Activated naive CD8-positive, alpha-beta T cell (primary cell): Measurements from ENCODE around the gene MADD.

Source experiments
- H3K27ac Mint-ChIP-seq: one replicate; pipeline ENCODE4 v1.8.0; 2021; ENCODE audit warnings: mixed read lengths
- H3K27me3 Mint-ChIP-seq: one replicate; pipeline ENCODE4 v1.8.0; 2021; ENCODE audit warnings: mixed read lengths
- H3K36me3 Mint-ChIP-seq: one replicate; pipeline ENCODE4 v1.8.0; 2021; ENCODE audit warnings: mixed read lengths
- H3K4me1 Mint-ChIP-seq: one replicate; pipeline ENCODE4 v1.8.0; 2021; ENCODE audit warnings: low read depth, mixed read lengths
- H3K4me3 Mint-ChIP-seq: one replicate; pipeline ENCODE4 v1.8.0; 2021; ENCODE audit warnings: mild to moderate bottlenecking, mixed read lengths
- H3K9me3 Mint-ChIP-seq: one replicate; pipeline ENCODE4 v1.8.0; 2021; ENCODE audit warnings: low read depth, mixed read lengths

Gene MADD

DNA sequence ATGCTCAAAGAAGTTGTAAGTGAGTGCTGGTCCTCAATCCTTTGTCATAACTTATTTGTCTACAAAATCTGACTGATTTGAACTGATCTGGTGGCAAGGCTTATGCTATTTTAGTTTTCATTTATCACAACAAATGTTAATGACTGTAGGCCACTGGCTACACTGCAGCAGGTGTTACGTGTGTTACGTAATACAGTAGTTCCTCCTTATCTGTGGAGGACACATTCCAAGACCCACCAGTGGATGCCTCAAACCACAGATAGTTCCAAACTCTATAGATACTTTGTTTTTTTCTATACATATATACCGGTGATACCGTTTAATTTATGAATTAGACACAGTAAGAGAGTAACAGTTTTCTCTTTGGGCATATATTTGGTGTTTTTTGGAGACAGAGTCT is 7.0 kb downstream of the MADD start:
- Mint-ChIP-seq H3K4me3 (no peak overlapping the region), H3K4me1 (peaks cover 22% of the 10 kb centered on the region), H3K9me3 (no peaks in the 10 kb centered on the region), H3K27me3 (no peaks in the 10 kb centered on the region), H3K27ac (no peak overlapping the region), H3K36me3 (peaks cover 9% of the 10 kb centered on the region)

DNA sequence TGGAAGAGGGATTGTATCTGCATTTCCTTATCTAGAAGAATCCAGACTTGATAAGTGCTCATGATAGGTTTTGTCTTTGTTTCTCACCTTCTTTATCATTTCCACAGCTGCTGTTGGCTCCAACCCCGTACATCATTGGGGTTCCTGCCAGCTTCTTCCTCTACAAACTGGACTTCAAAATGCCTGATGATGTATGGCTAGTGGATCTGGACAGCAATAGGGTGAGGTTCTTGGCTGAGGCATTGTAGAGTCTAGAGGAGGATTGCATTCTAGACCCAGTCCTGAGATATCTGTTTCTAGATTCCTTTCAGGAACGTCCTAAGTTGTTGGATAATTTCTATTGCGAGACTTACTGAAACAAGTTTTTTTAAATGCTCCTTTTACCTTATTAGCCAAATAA is 8.1 kb downstream of the MADD start:
- Mint-ChIP-seq H3K27ac (no peak overlapping the region), H3K27me3 (no peaks in the 10 kb centered on the region), H3K36me3 (peaks cover 12% of the 10 kb centered on the region), H3K4me1 (peaks cover 11% of the 10 kb centered on the region), H3K4me3 (no peak overlapping the region), H3K9me3 (no peaks in the 10 kb centered on the region)

DNA sequence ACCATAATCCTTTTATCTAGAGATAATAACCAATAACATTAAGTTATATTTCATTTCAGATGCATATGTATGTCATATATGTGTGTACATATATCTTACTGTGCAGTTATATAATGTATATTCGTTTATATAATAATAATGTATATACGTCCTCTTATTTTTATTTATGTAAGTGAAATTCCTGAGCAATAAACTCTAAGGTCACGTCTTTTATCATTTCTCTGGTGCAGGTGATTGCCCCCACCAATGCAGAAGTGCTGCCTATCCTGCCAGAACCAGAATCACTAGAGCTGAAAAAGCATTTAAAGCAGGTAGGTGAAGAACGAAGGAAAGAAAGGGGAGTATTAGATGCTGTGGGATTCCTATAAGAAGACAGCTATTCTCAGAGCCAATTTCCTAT is 8.8 kb downstream of the MADD start:
- H3K27me3 Mint-ChIP-seq, result no peaks in the 10 kb centered on the region
- H3K4me1 Mint-ChIP-seq, result peaks cover 6% of the 10 kb centered on the region
- H3K4me3 Mint-ChIP-seq, result no peak overlapping the region
- no peaks in the 10 kb centered on the region for H3K9me3 Mint-ChIP-seq
- peaks cover 12% of the 10 kb centered on the region for H3K36me3 Mint-ChIP-seq
- H3K27ac Mint-ChIP-seq, result no peak overlapping the region

DNA sequence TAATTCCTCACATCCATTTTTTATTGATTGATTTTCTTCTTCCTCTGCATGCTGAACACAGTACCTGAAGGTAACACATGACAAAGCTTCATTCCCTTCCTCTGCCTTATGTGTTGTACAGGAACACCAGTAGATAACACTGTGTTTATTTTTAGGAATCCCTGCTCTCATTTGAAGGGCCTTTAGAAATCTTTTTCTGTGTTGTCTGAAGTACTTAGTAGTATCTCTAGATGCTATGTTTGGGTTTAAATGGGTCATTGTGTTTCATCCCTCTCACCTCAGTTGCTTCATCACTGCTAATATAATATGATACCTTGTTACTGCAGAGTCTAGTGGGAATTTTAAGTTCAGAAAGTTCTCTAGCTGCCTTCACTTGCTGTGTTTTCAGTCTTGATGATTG is 10.2 kb downstream of the MADD start:
- no peak overlapping the region for H3K4me3 Mint-ChIP-seq
- H3K27me3 Mint-ChIP-seq, result no peaks in the 10 kb centered on the region
- H3K4me1 Mint-ChIP-seq, result no peaks in the 10 kb centered on the region
- H3K9me3 Mint-ChIP-seq, result no peaks in the 10 kb centered on the region
- no peak overlapping the region for H3K27ac Mint-ChIP-seq
- H3K36me3 Mint-ChIP-seq, result peaks cover 16% of the 10 kb centered on the region

DNA sequence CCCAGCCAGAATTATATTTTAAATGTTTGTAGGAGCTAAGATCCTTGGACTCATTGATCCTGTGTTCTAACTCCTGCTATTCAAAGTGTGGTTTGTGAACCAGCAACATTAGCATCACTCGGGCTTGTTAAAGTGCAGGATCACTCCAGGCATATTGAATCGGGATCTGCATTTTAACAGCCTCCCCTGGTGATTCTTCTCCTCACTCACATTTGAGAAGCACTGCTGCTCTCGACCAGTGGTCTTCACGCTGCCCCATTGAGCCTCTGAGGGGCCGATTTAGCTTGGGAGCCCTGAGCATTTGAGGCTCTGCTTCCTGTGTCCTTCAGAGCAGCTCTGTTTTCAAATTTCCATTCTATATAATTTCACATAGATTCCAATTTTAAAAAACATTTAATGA is 10.9 kb downstream of the MADD start:
- Mint-ChIP-seq H3K27ac (peak overlapping the region; percentile 41), H3K36me3 (peaks cover 16% of the 10 kb centered on the region), H3K4me1 (no peaks in the 10 kb centered on the region)

DNA sequence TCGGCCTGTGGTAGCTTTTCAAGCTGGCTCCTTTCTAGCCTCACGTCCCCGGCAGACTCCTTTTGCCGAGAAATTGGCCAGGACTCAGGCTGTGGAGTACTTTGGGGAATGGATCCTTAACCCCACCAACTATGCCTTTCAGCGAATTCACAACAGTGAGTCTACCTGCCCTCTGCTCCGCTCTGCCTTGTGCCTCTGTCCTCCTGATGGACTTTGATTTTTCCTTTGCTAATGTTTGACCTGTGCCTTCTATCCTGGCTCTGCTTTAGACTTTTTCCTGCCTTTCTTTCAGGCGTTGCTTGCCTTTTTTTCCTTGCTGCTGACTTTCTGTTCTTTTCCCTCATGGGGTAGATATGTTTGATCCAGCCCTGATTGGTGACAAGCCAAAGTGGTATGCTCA is 12.5 kb downstream of the MADD start:
- Mint-ChIP-seq H3K27ac (no peak overlapping the region), H3K9me3 (no peaks in the 10 kb centered on the region), H3K36me3 (peaks cover 16% of the 10 kb centered on the region), H3K4me1 (no peaks in the 10 kb centered on the region), H3K4me3 (no peak overlapping the region), H3K27me3 (no peaks in the 10 kb centered on the region)

More for the DNA sequence above, 10.9 kb downstream of the MADD start:
- Mint-ChIP-seq H3K9me3 (no peaks in the 10 kb centered on the region), H3K4me3 (no peak overlapping the region), H3K27me3 (no peaks in the 10 kb centered on the region)

DNA sequence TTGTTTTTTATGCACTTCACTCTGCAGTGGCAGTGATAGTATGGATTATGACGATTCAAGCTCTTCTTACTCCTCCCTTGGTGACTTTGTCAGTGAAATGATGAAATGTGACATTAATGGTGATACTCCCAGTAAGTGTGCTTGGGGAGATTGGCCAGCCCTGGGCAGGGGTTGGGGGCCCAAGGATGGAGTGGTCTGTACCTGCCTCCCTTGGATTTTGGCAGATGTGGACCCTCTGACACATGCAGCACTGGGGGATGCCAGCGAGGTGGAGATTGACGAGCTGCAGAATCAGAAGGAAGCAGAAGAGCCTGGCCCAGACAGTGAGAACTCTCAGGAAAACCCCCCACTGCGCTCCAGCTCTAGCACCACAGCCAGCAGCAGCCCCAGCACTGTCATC is 14.2 kb downstream of the MADD start:
- Mint-ChIP-seq H3K36me3 (peaks cover 13% of the 10 kb centered on the region), H3K27me3 (no peaks in the 10 kb centered on the region), H3K9me3 (no peaks in the 10 kb centered on the region), H3K4me3 (no peak overlapping the region), H3K27ac (no peak overlapping the region), H3K4me1 (no peaks in the 10 kb centered on the region)

DNA sequence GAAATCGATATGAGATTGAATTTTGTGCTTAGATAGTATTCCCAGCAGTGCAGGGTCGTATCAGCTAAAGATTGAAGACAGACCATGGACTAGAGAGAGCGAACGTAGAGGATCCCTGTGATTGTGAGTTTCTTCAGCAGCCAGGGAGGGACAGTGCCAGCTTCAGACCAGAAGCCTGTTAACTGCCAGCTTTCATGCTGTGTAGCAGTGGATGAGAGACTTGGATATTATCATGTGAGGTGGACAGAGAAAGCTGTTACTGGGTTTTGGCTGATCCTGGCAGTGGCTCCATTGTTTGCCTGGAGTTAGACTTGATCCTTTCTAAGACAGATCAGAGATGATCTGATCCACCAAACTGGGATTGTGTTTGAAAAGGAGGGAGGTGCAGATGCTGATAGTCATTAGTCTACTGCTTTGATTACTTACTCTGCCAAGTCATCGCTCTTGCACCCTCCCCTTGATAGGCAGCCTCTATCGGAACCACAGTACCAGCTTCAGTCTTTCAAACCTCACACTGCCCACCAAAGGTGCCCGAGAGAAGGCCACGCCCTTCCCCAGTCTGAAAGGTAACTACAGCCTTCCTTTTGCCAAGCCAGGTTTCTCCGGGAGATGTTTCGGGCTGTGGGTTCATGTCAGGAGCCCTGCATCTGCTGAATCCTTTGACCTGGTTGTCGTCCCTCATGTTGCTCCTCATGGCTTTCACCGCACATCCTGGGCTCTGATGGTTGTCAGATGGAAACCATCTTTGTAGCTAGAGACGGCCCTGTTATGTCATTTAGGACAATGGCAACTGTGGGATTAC is 16.2 kb downstream of the MADD start:
- peaks cover 11% of the 10 kb centered on the region for H3K36me3 Mint-ChIP-seq
- H3K27ac Mint-ChIP-seq, result peak overlapping the region; percentile 22
- no peaks in the 10 kb centered on the region for H3K9me3 Mint-ChIP-seq
- H3K27me3 Mint-ChIP-seq, result no peaks in the 10 kb centered on the region
- H3K4me3 Mint-ChIP-seq, result no peak overlapping the region
- H3K4me1 Mint-ChIP-seq, result no peaks in the 10 kb centered on the region

DNA sequence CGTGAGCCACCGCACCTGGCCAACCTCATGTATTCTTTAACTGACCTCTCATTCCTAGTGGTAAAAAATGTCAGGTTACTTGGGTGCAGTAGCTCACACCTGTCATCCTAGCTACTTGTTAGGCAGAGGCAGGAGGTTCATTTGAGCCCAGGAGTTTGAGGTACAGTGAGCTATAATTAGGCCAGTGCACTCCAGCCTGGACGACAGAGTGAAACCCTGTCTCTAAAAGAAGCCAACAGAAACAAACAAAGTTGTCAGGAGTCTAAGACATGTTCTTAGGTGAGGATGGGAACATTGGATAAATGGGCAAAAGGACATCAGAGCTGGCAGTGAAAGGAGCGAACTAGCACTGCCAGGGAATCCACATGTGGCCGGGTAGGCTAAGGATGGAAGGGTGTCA is 18.1 kb downstream of the MADD start:
- no peaks in the 10 kb centered on the region for H3K9me3 Mint-ChIP-seq
- no peaks in the 10 kb centered on the region for H3K27me3 Mint-ChIP-seq
- no peaks in the 10 kb centered on the region for H3K4me1 Mint-ChIP-seq
- peaks cover 8% of the 10 kb centered on the region for H3K36me3 Mint-ChIP-seq
- H3K27ac Mint-ChIP-seq, result no peak overlapping the region
- H3K4me3 Mint-ChIP-seq, result no peak overlapping the region

DNA sequence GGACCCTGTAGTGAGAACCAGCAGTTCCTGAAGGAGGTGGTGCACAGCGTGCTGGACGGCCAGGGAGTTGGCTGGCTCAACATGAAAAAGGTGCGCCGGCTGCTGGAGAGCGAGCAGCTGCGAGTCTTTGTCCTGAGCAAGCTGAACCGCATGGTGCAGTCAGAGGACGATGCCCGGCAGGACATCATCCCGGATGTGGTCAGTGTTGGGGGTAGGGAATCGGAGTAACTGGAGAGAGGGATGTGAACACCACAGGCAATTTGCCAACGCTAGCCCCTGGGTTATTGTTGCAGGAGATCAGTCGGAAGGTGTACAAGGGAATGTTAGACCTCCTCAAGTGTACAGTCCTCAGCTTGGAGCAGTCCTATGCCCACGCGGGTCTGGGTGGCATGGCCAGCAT is 19.9 kb downstream of the MADD start:
- Mint-ChIP-seq H3K36me3 (peaks cover 5% of the 10 kb centered on the region), H3K4me3 (no peak overlapping the region), H3K9me3 (no peaks in the 10 kb centered on the region), H3K4me1 (no peaks in the 10 kb centered on the region), H3K27me3 (no peaks in the 10 kb centered on the region), H3K27ac (no peak overlapping the region)

DNA sequence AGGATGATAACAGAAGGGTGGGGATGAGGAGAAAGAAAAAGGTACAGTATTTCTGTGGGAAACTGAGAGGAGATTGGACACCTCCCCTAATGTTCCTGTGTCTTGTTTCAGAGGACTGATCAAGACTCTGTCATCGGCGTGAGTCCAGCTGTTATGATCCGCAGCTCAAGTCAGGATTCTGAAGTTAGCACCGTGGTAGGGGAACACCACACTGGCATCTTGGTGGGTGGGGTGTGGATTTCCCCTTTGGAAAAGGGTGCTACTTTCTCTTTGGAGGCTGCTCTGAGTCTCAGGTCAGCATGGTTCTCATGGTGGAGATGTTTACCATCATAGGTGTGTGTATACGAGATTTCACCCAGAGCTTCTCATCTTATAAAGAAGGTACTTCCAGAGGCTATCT is 25.5 kb downstream of the MADD start:
- H3K4me1 Mint-ChIP-seq, result peaks cover 1% of the 10 kb centered on the region
- H3K9me3 Mint-ChIP-seq, result no peaks in the 10 kb centered on the region
- H3K27me3 Mint-ChIP-seq, result no peaks in the 10 kb centered on the region
- peaks cover 23% of the 10 kb centered on the region for H3K36me3 Mint-ChIP-seq
- no peak overlapping the region for H3K4me3 Mint-ChIP-seq
- H3K27ac Mint-ChIP-seq, result no peak overlapping the region

DNA sequence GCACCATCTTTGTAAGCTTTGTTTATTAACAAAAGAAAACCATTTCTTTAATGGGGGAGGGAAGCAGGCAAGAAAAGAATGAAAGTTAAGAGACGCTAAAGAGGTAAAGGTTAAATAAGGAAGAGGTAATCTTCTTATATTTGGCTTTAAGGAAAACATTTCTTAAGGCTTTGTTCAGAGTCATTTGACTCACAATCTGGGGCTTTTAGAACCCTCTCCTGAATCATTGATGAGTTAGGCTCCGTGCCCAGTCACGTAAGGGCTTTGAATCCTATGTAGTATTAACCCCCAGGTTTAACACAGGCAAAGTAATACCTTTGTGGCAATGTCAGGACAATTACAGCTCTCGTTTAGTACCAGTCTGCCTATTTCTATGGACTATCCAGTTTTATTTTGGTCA is 26.1 kb downstream of the MADD start:
- Mint-ChIP-seq H3K4me1 (peaks cover 3% of the 10 kb centered on the region), H3K27me3 (no peaks in the 10 kb centered on the region), H3K36me3 (peaks cover 22% of the 10 kb centered on the region), H3K9me3 (no peaks in the 10 kb centered on the region), H3K27ac (peak overlapping the region; percentile 58), H3K4me3 (no peak overlapping the region)

DNA sequence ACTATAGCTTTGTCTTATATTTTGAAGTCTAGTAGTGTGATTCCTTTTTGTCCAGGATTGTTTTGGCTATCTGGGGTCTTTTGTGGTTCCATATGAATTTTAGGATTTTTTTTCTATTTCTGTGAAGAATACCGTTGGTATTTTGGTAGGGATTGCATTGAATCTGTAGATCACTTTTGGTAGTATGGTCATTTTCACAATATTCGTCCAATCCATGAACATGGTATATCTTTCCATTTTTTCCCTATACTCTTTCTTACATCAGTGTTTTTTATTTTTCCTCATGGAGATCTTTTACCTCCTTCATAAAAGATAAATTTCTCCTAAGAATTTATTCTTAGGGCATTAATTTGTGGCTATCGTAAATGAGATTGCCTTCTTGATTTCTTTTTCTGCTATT is 29.1 kb downstream of the MADD start:
- Mint-ChIP-seq H3K27me3 (no peaks in the 10 kb centered on the region), H3K36me3 (peaks cover 38% of the 10 kb centered on the region), H3K9me3 (peaks cover 5% of the 10 kb centered on the region), H3K4me3 (no peak overlapping the region), H3K4me1 (peaks cover 9% of the 10 kb centered on the region), H3K27ac (no peak overlapping the region)

DNA sequence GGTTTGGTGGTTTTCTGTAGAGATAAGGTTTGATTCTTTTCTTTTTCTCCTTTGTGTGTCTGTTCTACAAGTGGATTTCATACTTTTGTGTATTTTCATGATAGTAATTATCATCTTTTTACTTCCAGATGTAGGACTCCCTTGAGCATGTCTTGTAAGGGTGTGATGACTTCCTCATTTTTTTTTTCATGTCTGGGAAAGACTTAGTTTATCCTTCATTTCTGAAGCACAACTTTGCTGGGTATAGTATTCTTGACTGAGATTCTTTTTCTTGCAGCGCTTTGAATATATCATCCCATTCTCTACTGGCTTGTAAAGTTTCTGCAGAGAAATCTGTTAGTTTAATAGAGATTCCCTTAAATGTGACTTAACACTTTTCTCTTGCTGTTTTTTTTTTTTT is 32.9 kb downstream of the MADD start:
- Mint-ChIP-seq H3K27me3 (no peaks in the 10 kb centered on the region), H3K27ac (peak overlapping the region; percentile 23)

DNA sequence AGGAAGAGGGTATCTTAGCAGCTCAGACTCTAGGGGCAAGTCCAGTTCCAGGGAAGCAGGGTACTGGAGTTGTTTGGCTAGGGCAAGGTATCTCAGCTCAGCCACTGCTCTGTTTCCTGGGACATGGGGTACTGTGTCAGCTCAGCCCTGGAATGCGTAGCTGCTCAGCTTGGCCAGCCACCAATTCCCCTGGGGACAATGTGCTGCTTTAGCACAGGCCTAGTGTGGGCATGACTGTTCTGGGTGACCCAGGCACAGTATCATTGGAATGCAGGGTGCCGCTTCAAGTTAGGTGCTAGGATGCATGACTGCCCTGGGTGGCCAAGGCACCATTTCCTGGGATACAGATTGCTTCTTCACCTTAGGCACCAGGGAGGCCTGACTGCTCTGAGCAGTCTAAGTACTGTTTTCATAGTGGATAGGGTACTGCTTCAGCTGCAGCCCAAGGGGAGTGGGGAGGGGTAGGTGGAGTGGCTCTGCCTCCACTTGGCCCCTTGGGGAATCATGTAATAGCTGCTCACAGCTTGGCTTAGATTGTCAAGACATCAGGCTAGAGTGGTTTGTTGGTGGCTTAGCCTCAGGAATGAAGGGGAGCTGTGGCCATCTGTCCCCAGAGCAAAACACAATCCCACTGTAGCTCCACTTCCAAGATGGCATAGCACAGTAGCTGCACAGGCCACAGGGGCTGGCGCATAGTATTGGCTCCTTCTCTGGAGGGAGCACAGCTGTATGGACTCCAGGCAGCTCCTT is 36.0 kb downstream of the MADD start:
- peaks cover 5% of the 10 kb centered on the region for H3K9me3 Mint-ChIP-seq
- H3K4me1 Mint-ChIP-seq, result peaks cover 7% of the 10 kb centered on the region
- H3K27ac Mint-ChIP-seq, result no peak overlapping the region
- no peak overlapping the region for H3K4me3 Mint-ChIP-seq
- no peaks in the 10 kb centered on the region for H3K27me3 Mint-ChIP-seq
- peaks cover 23% of the 10 kb centered on the region for H3K36me3 Mint-ChIP-seq

More for the DNA sequence above, 32.9 kb downstream of the MADD start:
- Mint-ChIP-seq H3K4me1 (peaks cover 9% of the 10 kb centered on the region), H3K9me3 (peaks cover 5% of the 10 kb centered on the region), H3K4me3 (no peak overlapping the region), H3K36me3 (peaks cover 43% of the 10 kb centered on the region)

DNA sequence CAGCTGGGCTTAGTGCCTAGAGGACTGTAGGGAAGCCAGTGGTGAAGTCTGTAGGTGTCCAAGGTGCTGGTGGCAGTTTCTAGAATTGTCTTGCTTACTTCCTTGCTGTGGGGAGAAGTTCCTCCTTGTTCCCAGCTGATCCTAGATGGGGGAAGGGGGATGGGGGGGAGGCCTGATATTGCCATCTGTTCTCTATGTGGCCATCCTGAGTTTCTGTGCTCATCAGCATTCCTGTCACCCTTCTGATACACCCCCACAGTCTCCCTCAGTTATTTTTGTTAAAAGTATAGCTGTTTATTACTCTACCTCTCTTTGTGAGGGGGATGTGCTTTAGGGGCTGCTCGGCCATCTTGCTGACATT is 36.5 kb downstream of the MADD start:
- H3K27me3 Mint-ChIP-seq, result no peaks in the 10 kb centered on the region
- H3K9me3 Mint-ChIP-seq, result peaks cover 5% of the 10 kb centered on the region
- H3K36me3 Mint-ChIP-seq, result peaks cover 21% of the 10 kb centered on the region
- no peak overlapping the region for H3K4me3 Mint-ChIP-seq
- no peak overlapping the region for H3K27ac Mint-ChIP-seq
- peaks cover 5% of the 10 kb centered on the region for H3K4me1 Mint-ChIP-seq
